ENCODE measurements around the gene HEATR5B. TPM values are rescaled to one million over a fixed set of nuclear protein-coding genes. Genes with fewer than 3 reads are reported as not detected.

Gene HEATR5B
- total RNA-seq, 1 donor, result 32.5 TPM

DNA sequence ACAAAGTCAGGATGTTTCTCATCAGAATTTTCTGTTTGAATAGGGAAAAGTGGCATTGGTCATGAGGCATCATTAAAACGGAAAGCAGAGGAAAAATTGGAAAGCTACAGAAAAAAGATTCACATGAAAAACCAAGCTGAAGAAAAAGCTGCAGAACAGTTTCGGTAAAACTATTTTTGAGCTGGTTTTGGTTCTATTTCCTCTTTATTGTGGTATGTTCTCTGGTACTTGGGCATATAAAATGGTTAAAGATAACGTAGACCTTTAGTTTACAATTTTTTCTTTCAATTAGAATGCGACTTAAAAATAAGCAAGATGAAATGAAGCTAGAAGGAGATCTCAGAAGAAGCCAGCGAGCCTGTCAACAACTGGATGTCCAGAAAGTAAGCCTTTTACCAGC, 7.7 kb upstream of the HEATR5B start:
- Histone ChIP-seq H3K4me3 (ENCODE audit: low read length) (no peak overlapping the region), H3K27me3 (ENCODE audit: insufficient read depth, low read length) (no peaks in the 10 kb centered on the region), H3K4me1 (ENCODE audit: insufficient read depth, low read length) (peaks cover 19% of the 10 kb centered on the region), H3K9me3 (ENCODE audit: low read depth, low read length) (no peaks in the 10 kb centered on the region)

GRCh38 chr2:37090019-37090477, 5.9 kb upstream of the HEATR5B start:
- Histone ChIP-seq H3K4me1 (ENCODE audit: insufficient read depth, low read length) (peaks cover 26% of the 10 kb centered on the region), H3K27me3 (ENCODE audit: insufficient read depth, low read length) (no peaks in the 10 kb centered on the region), H3K9me3 (ENCODE audit: low read depth, low read length) (no peaks in the 10 kb centered on the region), H3K4me3 (ENCODE audit: low read length) (no peak overlapping the region)

GRCh38 chr2:37085731-37086147, 1.6 kb upstream of the HEATR5B start:
- Histone ChIP-seq H3K27me3 (ENCODE audit: insufficient read depth, low read length) (no peaks in the 10 kb centered on the region), H3K4me3 (ENCODE audit: low read length) (no peak overlapping the region), H3K9me3 (ENCODE audit: low read depth, low read length) (no peaks in the 10 kb centered on the region), H3K4me1 (ENCODE audit: insufficient read depth, low read length) (peaks cover 47% of the 10 kb centered on the region)

DNA sequence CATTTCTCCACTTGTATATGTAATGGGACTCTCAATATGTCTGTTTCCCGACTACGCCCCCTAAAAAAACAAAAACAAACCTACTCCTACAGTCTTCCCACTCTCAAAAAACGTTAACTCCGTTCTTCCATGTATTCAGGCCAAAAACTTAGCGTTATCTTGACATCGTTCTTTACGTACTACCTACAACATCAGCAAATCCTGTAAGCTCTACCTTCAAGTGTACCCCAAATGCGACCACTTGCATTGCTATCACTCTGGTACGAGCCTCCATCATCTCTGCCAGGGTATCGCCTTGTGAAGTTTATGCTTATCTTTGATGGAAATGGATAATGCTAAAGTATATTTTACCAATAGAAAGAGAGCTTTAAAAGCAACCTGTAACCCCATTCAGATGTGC, 625 bp upstream of the HEATR5B start:
- H3K9me3 ChIP-seq (ENCODE audit: low read depth, low read length), result no peaks in the 10 kb centered on the region
- peaks cover 51% of the 10 kb centered on the region for H3K4me1 ChIP-seq (ENCODE audit: insufficient read depth, low read length)
- H3K27me3 ChIP-seq (ENCODE audit: insufficient read depth, low read length), result no peaks in the 10 kb centered on the region
- H3K4me3 ChIP-seq (ENCODE audit: low read length), result peak overlapping the region; percentile 88

- no peak overlapping the region for H3K4me3 ChIP-seq (ENCODE audit: low read length)
- H3K4me1 ChIP-seq (ENCODE audit: insufficient read depth, low read length), result peaks cover 50% of the 10 kb centered on the region
- H3K27me3 ChIP-seq (ENCODE audit: insufficient read depth, low read length), result no peaks in the 10 kb centered on the region
- H3K9me3 ChIP-seq (ENCODE audit: low read depth, low read length), result no peaks in the 10 kb centered on the region
Measured at GRCh38 chr2:37080689-37081088, 3.5 kb downstream of the HEATR5B start.

GRCh38 chr2:37080266-37080665, 3.9 kb downstream of the HEATR5B start:
- Histone ChIP-seq H3K9me3 (ENCODE audit: low read depth, low read length) (no peaks in the 10 kb centered on the region), H3K27me3 (ENCODE audit: insufficient read depth, low read length) (no peaks in the 10 kb centered on the region), H3K4me3 (ENCODE audit: low read length) (no peak overlapping the region), H3K4me1 (ENCODE audit: insufficient read depth, low read length) (peaks cover 47% of the 10 kb centered on the region)

GRCh38 chr2:37070931-37071330, 13.2 kb downstream of the HEATR5B start:
- no peaks in the 10 kb centered on the region for H3K9me3 ChIP-seq (ENCODE audit: low read depth, low read length)
- no peaks in the 10 kb centered on the region for H3K4me1 ChIP-seq (ENCODE audit: insufficient read depth, low read length)
- H3K4me3 ChIP-seq (ENCODE audit: low read length), result no peak overlapping the region
- no peaks in the 10 kb centered on the region for H3K27me3 ChIP-seq (ENCODE audit: insufficient read depth, low read length)

DNA sequence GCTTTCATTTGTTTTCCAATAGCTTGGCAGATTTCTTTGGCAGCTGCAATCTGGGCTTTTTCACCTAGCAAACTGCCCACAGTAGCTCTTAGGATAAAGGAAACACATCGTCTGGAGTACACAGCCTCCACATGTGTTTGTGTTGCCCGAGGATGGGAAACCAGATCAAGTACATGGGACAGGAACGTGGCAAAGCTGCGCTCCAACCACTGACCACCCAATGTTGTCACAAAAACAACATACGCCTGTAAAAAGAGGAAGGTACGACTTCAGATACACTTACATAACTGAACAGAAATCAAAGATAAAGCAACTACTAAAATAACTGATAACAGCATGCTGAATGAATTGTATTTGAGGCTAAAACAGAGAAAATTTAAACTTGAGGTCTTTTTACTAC, 15.5 kb downstream of the HEATR5B start:
- Histone ChIP-seq H3K4me3 (ENCODE audit: low read length) (no peak overlapping the region), H3K4me1 (ENCODE audit: insufficient read depth, low read length) (no peaks in the 10 kb centered on the region), H3K9me3 (ENCODE audit: low read depth, low read length) (no peaks in the 10 kb centered on the region), H3K27me3 (ENCODE audit: insufficient read depth, low read length) (no peaks in the 10 kb centered on the region)

- Histone ChIP-seq H3K4me3 (ENCODE audit: low read length) (no peak overlapping the region), H3K9me3 (ENCODE audit: low read depth, low read length) (no peaks in the 10 kb centered on the region), H3K4me1 (ENCODE audit: insufficient read depth, low read length) (no peaks in the 10 kb centered on the region), H3K27me3 (ENCODE audit: insufficient read depth, low read length) (no peaks in the 10 kb centered on the region)
Measured at GRCh38 chr2:37061776-37062175, 22.4 kb downstream of the HEATR5B start.

GRCh38 chr2:37061013-37061711, 23.0 kb downstream of the HEATR5B start:
- Histone ChIP-seq H3K27me3 (ENCODE audit: insufficient read depth, low read length) (no peaks in the 10 kb centered on the region), H3K9me3 (ENCODE audit: low read depth, low read length) (no peaks in the 10 kb centered on the region), H3K4me3 (ENCODE audit: low read length) (no peak overlapping the region), H3K4me1 (ENCODE audit: insufficient read depth, low read length) (no peaks in the 10 kb centered on the region)

GRCh38 chr2:37060446-37060845, 23.7 kb downstream of the HEATR5B start:
- Histone ChIP-seq H3K4me1 (ENCODE audit: insufficient read depth, low read length) (no peaks in the 10 kb centered on the region), H3K9me3 (ENCODE audit: low read depth, low read length) (no peaks in the 10 kb centered on the region), H3K4me3 (ENCODE audit: low read length) (no peak overlapping the region), H3K27me3 (ENCODE audit: insufficient read depth, low read length) (no peaks in the 10 kb centered on the region)

DNA sequence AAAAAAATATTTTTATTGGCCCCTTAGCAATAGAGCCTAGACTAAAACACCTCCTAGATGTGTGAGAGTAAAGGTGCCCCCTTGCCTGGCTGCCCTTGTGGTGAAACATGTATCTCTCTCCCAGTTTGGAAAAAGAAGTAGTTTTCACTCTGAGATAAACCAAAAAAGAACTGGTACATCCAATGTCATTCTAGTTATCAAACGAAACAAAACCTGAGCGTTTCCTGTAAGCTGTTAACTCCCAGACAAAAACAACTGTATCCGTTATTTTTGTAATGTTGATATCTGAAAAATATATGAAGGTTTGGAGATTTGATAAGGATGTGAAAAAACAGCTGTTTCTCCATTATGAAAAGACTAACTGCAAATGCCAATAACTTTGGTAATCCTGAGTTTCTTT, 24.3 kb downstream of the HEATR5B start:
- Histone ChIP-seq H3K4me3 (ENCODE audit: low read length) (no peak overlapping the region), H3K9me3 (ENCODE audit: low read depth, low read length) (no peaks in the 10 kb centered on the region), H3K27me3 (ENCODE audit: insufficient read depth, low read length) (no peaks in the 10 kb centered on the region), H3K4me1 (ENCODE audit: insufficient read depth, low read length) (no peaks in the 10 kb centered on the region)

- no peaks in the 10 kb centered on the region for H3K27me3 ChIP-seq (ENCODE audit: insufficient read depth, low read length)
- H3K4me3 ChIP-seq (ENCODE audit: low read length), result no peak overlapping the region
- H3K9me3 ChIP-seq (ENCODE audit: low read depth, low read length), result no peaks in the 10 kb centered on the region
- no peaks in the 10 kb centered on the region for H3K4me1 ChIP-seq (ENCODE audit: insufficient read depth, low read length)
Measured at GRCh38 chr2:37052600-37053332, 31.4 kb downstream of the HEATR5B start.

- Histone ChIP-seq H3K4me3 (ENCODE audit: low read length) (no peak overlapping the region), H3K27me3 (ENCODE audit: insufficient read depth, low read length) (no peaks in the 10 kb centered on the region), H3K4me1 (ENCODE audit: insufficient read depth, low read length) (no peaks in the 10 kb centered on the region), H3K9me3 (ENCODE audit: low read depth, low read length) (no peaks in the 10 kb centered on the region)
Measured at GRCh38 chr2:37039580-37039979, 44.6 kb downstream of the HEATR5B start.

DNA sequence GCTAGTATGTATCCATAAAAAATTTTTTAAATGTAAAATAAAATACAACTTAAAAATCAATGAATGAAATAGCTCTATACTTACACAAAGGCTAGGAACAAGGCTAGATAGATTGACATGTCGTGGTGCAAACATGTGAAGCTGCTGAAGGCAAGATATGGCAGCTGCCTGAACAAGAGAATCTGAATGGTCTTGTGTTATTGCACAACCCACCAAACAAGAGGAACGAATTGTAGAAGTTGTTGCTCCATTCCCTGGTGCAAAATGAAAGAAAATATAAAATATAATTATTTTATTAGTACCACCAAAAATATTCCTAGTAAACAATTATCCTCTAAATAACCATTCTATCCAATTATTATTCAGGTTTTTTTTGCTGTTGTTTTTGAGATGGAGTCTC, 46.4 kb downstream of the HEATR5B start:
- Histone ChIP-seq H3K27me3 (ENCODE audit: insufficient read depth, low read length) (no peaks in the 10 kb centered on the region), H3K4me1 (ENCODE audit: insufficient read depth, low read length) (no peaks in the 10 kb centered on the region), H3K4me3 (ENCODE audit: low read length) (no peak overlapping the region), H3K9me3 (ENCODE audit: low read depth, low read length) (no peaks in the 10 kb centered on the region)

DNA sequence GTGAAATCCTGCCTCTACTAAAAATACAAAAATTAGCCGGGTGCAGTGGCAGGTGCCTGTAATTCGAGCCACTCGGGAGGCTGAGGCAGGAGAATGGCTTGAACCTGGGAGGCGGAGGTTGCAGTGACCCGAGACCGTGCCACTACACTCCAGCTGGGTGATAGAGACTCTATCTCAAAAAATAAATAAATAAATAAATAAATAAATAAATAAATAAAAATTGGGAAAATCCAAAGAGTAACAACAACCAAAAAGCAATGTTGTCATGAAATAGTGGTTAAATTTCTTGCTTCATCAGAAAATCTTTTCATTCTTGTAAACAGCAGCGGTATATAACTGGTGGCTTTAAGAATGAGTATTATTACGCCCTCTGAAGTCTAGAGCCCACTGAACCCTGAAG, 54.4 kb downstream of the HEATR5B start:
- no peaks in the 10 kb centered on the region for H3K27me3 ChIP-seq (ENCODE audit: insufficient read depth, low read length)
- no peak overlapping the region for H3K4me3 ChIP-seq (ENCODE audit: low read length)
- H3K4me1 ChIP-seq (ENCODE audit: insufficient read depth, low read length), result no peaks in the 10 kb centered on the region
- H3K9me3 ChIP-seq (ENCODE audit: low read depth, low read length), result no peaks in the 10 kb centered on the region
